ENCODE data around the gene SLC24A2. TPM values are rescaled to one million over a fixed set of nuclear protein-coding genes. Genes with fewer than 3 reads are reported as not detected.

The SLC24A2 gene
- total RNA-seq = not detected in 2 replicates

GRCh38 chr9:19788614-19789271, at the start of gene SLC24A2:
Gene SLC24A2, minus strand, starts transcription at chr9:19789037.

